HG03575 (cell line): ENCODE data around the gene ZBTB4.

Source experiments
- ATAC-seq: cut with Tn5 transposase; IDR thresholded peaks from one replicate; pipeline ENCODE4 v1.9.1; 2021; ENCODE audit not compliant: unreplicated experiment, insufficient number of reproducible peaks, low FRiP score; ENCODE audit errors: extremely low read depth

Gene ZBTB4

GRCh38 chr17:7428557-7428956 lies 50.9 kb downstream of the ZBTB4 start, which contains the start of gene SPEM3:
Gene SPEM3 (plus strand): TSS chr17:7428857. CDS start chr17:7428903, 46 bp downstream.
- ATAC-seq, result no peak

DNA sequence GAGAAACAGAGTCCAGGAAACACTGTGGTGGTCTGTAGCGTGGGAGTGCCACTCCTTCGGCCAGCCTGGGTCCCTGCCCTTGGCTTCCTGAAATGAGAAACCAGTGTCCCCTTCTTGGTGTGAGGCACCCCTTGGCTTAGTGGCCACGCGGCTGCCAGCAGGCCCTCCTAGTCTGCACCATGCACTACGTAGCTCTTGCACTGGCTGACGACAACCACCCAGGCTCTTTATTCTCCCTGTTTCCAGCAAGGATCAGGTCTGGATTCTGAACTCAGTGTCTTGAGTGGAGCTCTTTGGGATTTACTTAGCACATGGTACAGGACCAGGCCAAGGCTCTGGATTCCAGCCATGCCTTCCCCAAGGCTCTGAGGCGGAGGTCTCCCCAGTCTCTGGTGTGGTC lies 51.9 kb downstream of the ZBTB4 start:
- ATAC-seq, result no peak

DNA sequence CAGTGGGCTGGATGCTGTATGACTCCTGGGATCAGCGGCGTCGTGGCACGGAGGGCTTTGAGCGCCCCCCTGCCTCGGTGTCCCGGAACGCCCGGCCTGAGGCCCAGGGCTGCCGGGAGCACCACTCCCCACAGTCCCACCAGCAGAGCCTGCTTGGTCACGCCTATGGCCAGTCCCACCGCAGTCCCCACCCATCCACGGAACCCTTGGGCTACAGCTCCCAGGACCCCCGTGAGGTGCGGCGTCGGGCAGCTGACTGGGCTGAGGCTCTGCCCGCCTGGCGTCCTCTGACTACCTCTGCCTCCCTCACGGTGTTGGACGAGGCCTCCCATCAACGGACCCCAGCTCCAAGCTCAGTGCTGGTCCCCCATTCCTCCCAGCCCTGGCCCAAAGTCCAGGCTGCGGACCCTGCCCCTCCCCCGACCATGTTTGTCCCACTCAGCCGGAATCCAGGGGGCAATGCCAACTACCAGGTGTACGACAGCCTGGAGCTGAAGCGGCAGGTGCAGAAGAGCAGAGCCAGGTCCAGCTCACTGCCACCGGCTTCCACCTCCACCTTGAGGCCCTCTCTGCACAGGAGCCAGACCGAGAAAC lies 52.4 kb downstream of the ZBTB4 start:
- ATAC-seq, result no peak

GRCh38 chr17:7426203-7426863 lies 53.1 kb downstream of the ZBTB4 start:
- ATAC-seq, result no peak

DNA sequence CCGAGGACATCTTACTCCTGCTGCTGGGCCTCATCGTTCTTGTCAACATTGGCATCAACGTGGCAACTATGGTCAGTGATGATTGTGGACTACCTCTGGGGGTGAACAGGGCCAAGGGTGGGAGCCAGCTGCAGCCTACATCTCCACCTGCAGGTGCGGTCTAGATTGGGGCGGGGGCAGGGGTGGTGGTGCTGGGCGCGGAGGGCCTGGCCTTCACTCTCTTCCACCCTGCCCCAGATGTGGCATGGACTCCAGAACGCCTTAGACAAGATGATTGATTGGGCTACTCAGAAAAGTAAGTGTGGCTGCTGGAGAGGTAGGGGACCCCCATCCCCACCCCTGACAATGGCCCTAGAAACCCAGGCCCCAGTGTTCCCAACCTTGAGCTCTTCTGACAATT lies 53.7 kb downstream of the ZBTB4 start:
- no peak for ATAC-seq

GRCh38 chr17:7425316-7425715 lies 54.1 kb downstream of the ZBTB4 start, which contains the start of gene SPEM2:
Gene SPEM2 (plus strand): TSS chr17:7425616. CDS start chr17:7425689, 73 bp downstream.
- no peak for ATAC-seq

DNA sequence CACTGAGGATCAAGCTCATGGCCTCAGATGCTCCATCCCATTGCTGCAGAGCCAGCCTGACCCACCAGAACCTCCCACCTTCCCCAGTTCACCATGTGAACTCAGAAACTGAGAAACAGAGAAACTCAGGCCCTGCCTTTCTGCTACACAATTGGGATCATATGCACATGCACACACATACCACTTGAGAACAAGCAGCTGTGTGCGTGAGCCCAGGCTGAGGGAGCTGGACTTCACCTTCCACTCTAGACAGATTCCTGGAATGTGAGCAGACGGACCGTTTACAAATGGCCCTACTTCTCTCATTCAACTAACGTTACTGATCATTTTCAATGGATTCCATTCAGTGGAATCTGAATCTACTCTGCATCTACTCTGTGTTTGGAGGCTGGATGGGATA lies 55.8 kb downstream of the ZBTB4 start:
- ATAC-seq, result no peak

GRCh38 chr17:7421186-7421585 lies 58.2 kb downstream of the ZBTB4 start:
- ATAC-seq, result no peak

GRCh38 chr17:7419819-7420610 lies 59.4 kb downstream of the ZBTB4 start, which contains the start of gene SPEM1:
Gene SPEM1 (plus strand): TSS chr17:7420324. CDS start chr17:7420385, 61 bp downstream.
- ATAC-seq, result no peak

DNA sequence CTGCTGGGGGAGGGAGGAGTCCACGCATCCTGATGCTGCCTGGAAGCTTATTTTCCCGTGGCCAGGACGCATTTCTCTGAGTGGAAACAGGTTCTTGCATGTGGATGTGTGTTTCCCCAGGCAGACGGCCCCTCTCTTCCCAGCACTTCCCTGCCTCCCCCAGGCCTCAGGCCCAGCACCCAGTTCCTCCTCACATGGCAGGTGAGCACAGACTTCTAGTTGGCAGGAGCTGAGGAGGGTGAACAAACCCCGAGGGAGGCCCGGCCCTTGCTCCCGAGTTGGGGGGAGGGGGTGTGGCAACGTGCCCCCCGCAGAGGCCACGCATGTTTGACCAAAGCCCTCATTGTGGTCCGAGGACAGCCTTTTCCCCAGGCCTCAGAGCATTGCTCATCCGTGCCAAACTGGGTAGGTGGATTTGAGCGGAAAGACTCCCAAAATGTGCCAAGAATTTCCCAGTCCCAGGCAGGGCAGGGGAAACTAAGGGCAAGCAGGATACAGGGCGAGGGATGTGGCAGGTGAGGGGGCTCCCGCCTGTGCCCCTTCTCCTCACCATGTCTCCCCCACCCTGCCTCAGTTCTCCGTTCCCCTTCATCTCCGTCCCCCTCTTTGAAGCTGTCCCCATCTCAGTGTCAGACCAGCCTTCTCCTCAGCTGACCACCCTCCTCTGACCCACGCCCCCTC lies 60.8 kb downstream of the ZBTB4 start:
- no peak for ATAC-seq

DNA sequence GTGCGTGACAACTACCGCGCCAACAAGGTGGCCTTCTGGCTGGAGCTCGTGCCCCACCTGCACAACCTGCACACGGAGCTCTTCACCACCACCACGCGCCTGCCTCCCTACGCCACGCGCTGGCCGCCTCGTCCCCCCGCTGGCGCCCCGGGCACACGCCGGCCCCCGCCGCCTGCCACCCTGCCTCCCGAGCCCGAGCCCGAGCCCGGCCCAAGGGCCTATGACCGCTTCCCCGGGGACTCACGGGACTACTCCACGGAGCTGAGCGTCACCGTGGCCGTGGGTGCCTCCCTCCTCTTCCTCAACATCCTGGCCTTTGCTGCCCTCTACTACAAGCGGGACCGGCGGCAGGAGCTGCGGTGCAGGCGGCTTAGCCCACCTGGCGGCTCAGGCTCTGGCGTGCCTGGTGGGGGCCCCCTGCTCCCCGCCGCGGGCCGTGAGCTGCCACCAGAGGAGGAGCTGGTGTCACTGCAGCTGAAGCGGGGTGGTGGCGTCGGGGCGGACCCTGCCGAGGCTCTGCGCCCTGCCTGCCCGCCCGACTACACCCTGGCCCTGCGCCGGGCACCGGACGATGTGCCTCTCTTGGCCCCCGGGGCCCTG lies 62.3 kb downstream of the ZBTB4 start:
- no peak for ATAC-seq

DNA sequence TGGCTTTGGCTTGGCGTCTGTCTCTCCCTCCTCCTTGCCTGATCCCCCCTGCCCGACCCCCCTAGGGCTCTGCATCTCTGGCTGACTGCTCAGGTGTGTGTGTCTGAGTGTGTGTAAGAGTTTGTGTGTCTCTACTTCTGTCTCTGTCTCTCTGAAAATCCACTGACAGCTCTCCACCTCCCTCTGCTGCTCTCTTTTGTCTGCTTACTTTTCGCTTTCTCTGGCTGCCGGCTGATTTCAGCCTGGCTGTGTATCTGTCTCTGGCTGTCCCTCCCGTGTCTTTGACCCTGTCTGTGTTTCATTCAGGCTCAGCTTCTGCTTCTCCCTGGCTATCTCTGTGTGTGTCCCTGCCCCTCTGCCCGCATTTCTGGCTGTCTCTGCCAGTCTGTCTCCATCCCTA lies 63.1 kb downstream of the ZBTB4 start:
- no peak for ATAC-seq

GRCh38 chr17:7415784-7416183 lies 63.6 kb downstream of the ZBTB4 start:
- ATAC-seq, result no peak

DNA sequence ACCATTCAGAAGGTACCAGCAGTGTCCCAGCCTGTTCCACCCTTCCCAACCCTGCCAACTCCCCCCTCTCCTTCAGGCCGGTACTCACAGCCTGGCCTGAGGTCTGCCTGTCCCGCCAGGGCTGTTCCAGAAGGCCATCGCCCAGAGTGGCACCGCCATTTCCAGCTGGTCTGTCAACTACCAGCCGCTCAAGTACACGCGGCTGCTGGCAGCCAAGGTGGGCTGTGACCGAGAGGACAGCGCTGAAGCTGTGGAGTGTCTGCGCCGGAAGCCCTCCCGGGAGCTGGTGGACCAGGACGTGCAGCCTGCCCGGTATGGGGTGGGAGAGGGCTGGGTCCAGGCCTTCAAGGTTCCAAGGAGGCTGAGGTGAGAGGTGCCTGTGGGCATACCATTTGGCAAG lies 64.6 kb downstream of the ZBTB4 start:
- ATAC-seq, result no peak

DNA sequence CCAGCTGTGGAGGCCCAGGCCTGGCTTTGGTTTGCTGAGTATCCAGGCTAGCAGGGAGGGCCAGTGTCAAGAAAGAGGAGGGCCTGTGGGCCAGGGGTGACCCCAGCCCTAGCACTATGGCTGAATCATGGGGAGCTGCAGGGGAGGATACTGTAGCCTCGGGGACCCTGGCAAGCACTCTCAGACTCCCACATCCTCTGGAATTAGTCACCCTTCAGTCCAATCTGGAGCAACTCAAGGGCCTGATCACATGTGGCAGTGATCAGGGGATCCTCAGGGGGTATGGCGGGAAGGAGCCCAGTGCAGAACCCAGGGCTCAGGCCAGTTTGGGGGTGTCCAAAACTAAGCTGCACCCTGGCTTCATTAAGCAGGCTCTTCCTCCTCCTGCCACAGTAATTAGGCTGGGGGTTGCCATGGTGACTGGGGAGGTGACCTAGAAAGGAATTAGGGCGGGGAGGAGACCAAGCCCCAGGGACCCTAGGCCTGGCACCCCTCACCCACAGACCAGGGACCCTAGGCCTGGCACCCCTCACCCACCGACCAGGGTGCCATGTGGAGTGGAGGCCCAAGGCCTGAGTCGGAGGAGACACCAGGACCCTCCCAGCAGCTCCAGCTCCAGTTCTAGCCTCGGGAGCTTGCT lies 66.0 kb downstream of the ZBTB4 start:
- ATAC-seq, result no peak

- ATAC-seq, result no peak
Observed at GRCh38 chr17:7411427-7411750, 68.0 kb downstream of the ZBTB4 start.

DNA sequence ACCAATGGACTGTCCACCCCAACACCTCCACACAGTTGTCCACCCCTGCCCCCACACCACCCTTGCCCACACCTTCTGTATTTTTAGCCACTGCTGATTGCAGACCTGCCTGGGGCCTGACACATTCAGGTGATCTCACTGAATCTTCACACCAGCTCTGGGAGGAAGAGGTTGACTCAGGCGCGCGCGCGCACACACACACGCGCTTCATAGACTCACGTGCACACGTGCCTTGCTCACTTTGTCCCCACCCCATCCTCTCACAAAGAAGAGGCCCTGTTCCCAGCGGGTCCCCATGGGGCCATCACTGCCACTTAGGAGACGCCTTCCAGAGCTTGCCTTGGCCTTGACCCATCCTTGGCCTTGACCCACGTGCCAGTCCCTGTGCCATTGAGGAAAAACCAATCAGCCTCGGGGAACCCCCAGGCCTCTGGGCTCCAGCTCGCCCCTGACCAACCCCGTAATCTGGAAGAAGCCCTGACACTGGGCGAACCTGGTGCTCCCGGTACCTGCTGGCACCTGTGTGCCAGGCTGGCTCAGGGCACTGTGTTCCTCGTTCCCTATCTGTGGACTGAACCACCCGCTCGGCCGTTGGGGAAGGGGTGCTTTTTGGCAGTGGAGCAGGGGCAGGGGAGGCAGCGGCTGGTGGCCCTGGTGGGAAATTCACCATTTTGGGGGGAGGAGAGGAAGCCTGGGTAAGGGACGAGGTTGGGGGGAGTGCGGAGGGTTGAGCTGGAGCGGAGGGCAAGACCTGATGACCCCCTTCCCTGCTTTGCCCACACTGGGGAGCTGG lies 68.6 kb downstream of the ZBTB4 start:
- ATAC-seq, result no peak

GRCh38 chr17:7409716-7410115 lies 69.7 kb downstream of the ZBTB4 start:
- no peak for ATAC-seq
